ENCODE data around the gene TRAK2. TPM values are rescaled to one million over a fixed set of nuclear protein-coding genes. Genes with fewer than 3 reads are reported as not detected.

The TRAK2 gene
- total RNA-seq, 2 donors from 2014 or later, result 14.8 to 15.2 TPM

DNA sequence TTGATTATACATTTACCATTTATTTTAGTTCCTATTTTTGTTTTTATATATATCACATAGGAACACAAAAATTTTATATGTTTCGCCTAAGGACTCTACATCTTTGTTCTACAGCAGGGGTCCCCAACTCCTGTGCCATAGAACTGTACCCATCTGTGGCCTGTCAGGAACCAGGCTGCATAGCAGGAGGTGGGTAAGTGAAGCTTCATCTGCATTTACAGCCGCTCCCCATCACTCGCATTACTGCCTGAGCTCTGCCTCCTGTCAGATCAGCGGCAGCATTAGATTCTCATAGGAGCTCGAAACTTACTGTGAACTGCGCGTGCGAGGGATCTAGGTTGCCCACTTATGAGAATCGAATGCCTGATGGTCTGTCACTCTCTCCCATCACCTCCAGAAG is 25.3 kb downstream of the TRAK2 start:
- peaks cover 32% of the 10 kb centered on the region for H3K9me3 Mint-ChIP-seq
- no peak for DNase-seq
- H3K9ac ChIP-seq (ENCODE audit: extremely low read depth, low read length, poor library complexity, severe bottlenecking), result no peak overlapping the region
- no peaks in the 10 kb centered on the region for H3K27me3 Mint-ChIP-seq (ENCODE audit: insufficient read depth)
- H3K36me3 ChIP-seq (ENCODE audit: control insufficient read depth, insufficient read depth, low read length), result no peaks in the 10 kb centered on the region
- H3K27me3 ChIP-seq (ENCODE audit: control insufficient read depth, insufficient read depth, low read length, poor library complexity, severe bottlenecking), result no peaks in the 10 kb centered on the region
- H3K4me1 Mint-ChIP-seq, result no peaks in the 10 kb centered on the region
- H3K9me3 ChIP-seq (ENCODE audit: control insufficient read depth, low read length), result peaks cover 14% of the 10 kb centered on the region
- WGBS, 2 experiments (ENCODE audit: insufficient coverage in 1 of 2, insufficient read length in 1 of 2), result 85% methylated on average over 9 of the region's 9 CpGs
- TF ChIP-seq, protein P1, sequence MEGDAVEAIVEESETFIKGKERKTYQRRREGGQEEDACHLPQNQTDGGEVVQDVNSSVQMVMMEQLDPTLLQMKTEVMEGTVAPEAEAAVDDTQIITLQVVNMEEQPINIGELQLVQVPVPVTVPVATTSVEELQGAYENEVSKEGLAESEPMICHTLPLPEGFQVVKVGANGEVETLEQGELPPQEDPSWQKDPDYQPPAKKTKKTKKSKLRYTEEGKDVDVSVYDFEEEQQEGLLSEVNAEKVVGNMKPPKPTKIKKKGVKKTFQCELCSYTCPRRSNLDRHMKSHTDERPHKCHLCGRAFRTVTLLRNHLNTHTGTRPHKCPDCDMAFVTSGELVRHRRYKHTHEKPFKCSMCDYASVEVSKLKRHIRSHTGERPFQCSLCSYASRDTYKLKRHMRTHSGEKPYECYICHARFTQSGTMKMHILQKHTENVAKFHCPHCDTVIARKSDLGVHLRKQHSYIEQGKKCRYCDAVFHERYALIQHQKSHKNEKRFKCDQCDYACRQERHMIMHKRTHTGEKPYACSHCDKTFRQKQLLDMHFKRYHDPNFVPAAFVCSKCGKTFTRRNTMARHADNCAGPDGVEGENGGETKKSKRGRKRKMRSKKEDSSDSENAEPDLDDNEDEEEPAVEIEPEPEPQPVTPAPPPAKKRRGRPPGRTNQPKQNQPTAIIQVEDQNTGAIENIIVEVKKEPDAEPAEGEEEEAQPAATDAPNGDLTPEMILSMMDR (conservative IDR thresholded peaks at IDR 0.05), result no peak
- peaks cover 16% of the 10 kb centered on the region for H3K36me3 Mint-ChIP-seq (ENCODE audit: low read depth)
- H3K27ac Mint-ChIP-seq, result no peak overlapping the region
- H3K4me3 Mint-ChIP-seq, result no peak overlapping the region
- H3K4me1 ChIP-seq (ENCODE audit: control insufficient read depth, insufficient read depth, low read length), result no peaks in the 10 kb centered on the region
- H3K27ac ChIP-seq (ENCODE audit: low read depth, low read length), result no peak overlapping the region
- H3K4me3 ChIP-seq (ENCODE audit: low read length), result no peak overlapping the region

DNA sequence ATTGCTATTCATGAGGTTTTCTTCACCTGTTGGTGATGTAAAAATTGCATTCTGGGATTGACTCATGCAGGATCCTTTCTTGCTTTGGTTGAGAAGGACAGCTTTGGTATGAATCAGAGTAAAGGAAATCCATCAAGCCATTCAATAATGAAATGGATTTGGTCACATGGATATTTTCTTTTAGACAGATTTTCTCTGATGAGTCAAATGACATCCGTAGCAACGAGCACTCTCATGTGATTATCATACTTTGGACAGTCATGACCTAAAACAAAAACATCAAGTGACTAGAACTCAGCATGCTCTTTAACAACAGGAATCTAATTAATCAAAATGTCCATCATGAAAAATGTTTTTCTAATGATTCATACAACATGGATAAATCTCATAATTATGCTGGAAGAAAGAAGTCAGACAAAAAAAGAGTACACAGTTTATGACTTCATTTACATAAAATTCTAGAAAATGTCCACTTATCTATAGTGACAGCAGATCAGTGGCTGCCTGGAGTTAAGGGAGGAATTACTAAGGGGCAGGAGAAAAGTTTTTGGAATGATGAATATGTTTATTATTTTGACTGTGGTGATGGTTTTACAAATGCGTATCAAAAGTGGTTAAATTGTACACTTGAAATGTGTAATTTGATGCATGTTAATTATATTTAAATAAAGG is 30.7 kb downstream of the TRAK2 start:
- H3K27ac Mint-ChIP-seq, result no peak overlapping the region
- no peaks in the 10 kb centered on the region for H3K36me3 Mint-ChIP-seq (ENCODE audit: low read depth)
- TF ChIP-seq, protein P1 (conservative IDR thresholded peaks at IDR 0.05), result no peak
- H3K9me3 Mint-ChIP-seq, result no peaks in the 10 kb centered on the region
- no peaks in the 10 kb centered on the region for H3K27me3 Mint-ChIP-seq (ENCODE audit: insufficient read depth)
- H3K9ac ChIP-seq (ENCODE audit: extremely low read depth, low read length, poor library complexity, severe bottlenecking), result no peak overlapping the region
- WGBS, 2 experiments (ENCODE audit: insufficient coverage in 1 of 2, insufficient read length in 1 of 2), result 89 to 92% methylated on average over 3 of the region's 3 CpGs
- no peaks in the 10 kb centered on the region for H3K27me3 ChIP-seq (ENCODE audit: control insufficient read depth, insufficient read depth, low read length, poor library complexity, severe bottlenecking)
- no peak overlapping the region for H3K4me3 Mint-ChIP-seq
- no peaks in the 10 kb centered on the region for H3K4me1 ChIP-seq (ENCODE audit: control insufficient read depth, insufficient read depth, low read length)
- H3K36me3 ChIP-seq (ENCODE audit: control insufficient read depth, insufficient read depth, low read length), result peaks cover 2% of the 10 kb centered on the region
- DNase-seq, result no peak
- no peak overlapping the region for H3K4me3 ChIP-seq (ENCODE audit: low read length)
- no peak overlapping the region for H3K27ac ChIP-seq (ENCODE audit: low read depth, low read length)
- H3K9me3 ChIP-seq (ENCODE audit: control insufficient read depth, low read length), result no peaks in the 10 kb centered on the region
- H3K4me1 Mint-ChIP-seq, result no peaks in the 10 kb centered on the region

DNA sequence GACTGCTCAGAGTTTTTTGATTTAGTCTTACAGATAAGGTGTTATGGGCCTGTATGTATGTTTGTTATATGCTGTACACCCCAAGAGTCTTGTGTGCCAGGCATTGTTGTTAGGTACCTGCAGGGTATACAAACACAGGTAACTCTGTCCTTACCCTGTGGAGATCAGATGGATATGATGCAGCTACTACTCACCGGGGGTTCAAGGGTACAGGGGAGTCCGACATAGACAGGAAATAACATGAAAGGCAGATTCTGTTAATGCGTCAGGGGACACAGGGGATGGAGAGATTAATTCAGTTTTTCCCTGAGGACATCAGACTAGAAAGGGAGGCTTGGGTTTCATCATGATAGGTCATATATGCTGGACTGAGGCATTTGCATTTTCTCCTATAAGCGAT is 31.3 kb downstream of the TRAK2 start:
- Histone ChIP-seq H3K4me1 (ENCODE audit: control insufficient read depth, insufficient read depth, low read length) (no peaks in the 10 kb centered on the region), H3K9ac (ENCODE audit: extremely low read depth, low read length, poor library complexity, severe bottlenecking) (no peak overlapping the region), H3K9me3 (ENCODE audit: control insufficient read depth, low read length) (no peaks in the 10 kb centered on the region), H3K27ac (ENCODE audit: low read depth, low read length) (no peak overlapping the region), H3K27me3 (ENCODE audit: control insufficient read depth, insufficient read depth, low read length, poor library complexity, severe bottlenecking) (no peaks in the 10 kb centered on the region), H3K36me3 (ENCODE audit: control insufficient read depth, insufficient read depth, low read length) (peaks cover 2% of the 10 kb centered on the region), H3K4me3 (ENCODE audit: low read length) (no peak overlapping the region)
- Mint-ChIP-seq H3K4me3 (no peak overlapping the region), H3K27me3 (ENCODE audit: insufficient read depth) (no peaks in the 10 kb centered on the region), H3K4me1 (no peaks in the 10 kb centered on the region), H3K27ac (no peak overlapping the region), H3K36me3 (ENCODE audit: low read depth) (no peaks in the 10 kb centered on the region), H3K9me3 (no peaks in the 10 kb centered on the region)
- WGBS, 2 experiments (ENCODE audit: insufficient coverage in 1 of 2, insufficient read length in 1 of 2), result 95 to 100% methylated on average over 3 to 4 of the region's 4 CpGs
- TF ChIP-seq, protein P1 (conservative IDR thresholded peaks at IDR 0.05), result no peak
- DNase-seq, result no peak
